NCI-H2029 (cell line): ENCODE data around the gene AMDHD2.

Experiments
- DNase-seq: peaks from one replicate; lab custom pipeline; 2025; lab: John Stamatoyannopoulos, UW

AMDHD2 gene

DNA sequence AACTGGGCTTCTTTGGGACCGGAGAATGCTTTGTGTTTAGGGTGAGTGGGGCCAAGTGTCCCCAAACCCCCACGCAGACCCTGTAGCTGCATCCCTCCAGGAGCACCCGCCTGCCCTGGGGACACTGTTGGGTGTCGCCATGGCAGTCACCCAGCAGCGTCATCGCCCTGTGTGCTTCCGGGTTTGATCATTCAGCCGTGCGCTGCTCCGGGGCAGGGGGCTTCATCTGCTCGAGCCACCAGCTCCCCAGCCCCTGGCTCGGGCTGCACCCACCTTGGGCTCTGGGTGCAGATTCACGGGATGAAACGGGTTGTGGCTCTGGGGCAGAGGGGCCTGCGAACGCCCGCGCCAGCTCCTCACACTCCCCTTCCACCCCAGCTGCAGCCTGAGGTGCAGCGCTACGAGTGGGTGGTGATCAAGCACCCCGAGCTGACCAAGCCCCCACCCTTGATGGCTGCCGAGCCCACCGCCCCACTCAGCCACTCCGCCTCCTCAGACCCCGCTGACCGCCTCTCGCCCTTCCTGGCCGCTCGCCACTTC is 20.2 kb upstream of the AMDHD2 start:
- no peak for DNase-seq

- DNase-seq, result no peak
These were observed 19.7 kb upstream of the AMDHD2 start for GRCh38 chr16:2500430-2500917.

DNA sequence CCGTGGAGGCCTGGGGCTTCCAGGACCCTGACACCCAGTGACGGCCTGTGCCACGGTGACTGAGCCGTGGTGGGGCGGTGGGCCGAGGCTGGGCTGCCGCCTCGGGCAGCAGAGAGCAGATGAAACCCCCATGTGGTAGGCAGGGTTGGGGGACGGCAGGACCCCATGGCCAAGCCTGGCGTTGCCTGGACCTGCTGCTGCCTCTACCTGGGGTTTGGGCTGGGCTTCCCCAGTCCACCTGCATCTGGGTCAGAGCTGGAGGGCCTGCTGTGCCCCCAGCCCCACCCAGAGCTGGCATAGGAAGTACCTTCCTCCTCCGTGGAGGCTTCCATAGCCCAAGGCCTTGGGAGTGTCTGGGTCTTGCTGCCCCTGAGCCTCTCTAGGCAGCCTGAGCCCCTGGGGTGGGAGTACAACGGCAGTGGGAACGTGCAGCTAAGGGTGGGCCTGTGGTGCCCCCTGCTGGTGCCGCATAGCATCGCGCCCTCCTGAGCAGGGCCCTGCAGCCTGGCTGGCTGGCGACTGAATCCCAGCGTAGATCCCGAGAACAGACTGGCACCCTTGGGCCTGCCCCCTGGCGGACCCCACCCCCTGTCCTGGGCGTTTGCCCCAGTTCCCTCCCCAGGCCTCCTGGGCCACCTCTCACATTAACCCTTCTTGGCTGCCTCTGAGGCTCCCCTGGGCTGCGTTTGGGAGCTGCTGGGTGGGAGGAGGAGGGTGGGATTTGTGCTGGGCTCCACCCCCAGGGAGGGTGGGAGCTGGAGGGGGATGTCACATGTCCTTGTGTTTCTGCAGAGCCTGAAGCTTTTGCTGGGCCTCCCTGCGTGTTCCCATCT is 19.0 kb upstream of the AMDHD2 start:
- DNase-seq, result peak; percentile 43

- DNase-seq, result no peak
These were observed 17.9 kb upstream of the AMDHD2 start for GRCh38 chr16:2501946-2502895.

DNA sequence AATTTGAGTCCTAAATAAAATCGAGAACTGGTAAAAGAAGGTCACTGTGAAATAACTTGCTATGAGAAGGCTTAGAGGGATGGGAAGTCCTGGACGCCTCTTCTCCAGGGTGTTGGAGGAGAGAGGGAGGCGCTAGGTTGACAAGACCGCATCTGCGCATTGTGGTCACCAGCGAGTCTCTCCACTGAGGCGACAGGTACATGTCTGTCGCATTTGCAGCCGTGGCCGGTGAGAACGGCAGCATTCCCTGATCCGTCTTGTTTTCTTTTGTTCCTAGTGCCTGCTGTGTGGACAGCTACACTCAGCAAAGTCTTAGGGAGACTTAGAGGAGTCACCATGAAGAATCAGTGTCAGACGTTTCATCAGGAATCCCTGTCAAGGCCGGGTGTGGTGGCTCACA is 14.5 kb upstream of the AMDHD2 start:
- no peak for DNase-seq

GRCh38 chr16:2507052-2507659 is 13.0 kb upstream of the AMDHD2 start:
- DNase-seq, result no peak

GRCh38 chr16:2507665-2508064 is 12.5 kb upstream of the AMDHD2 start:
- no peak for DNase-seq

DNA sequence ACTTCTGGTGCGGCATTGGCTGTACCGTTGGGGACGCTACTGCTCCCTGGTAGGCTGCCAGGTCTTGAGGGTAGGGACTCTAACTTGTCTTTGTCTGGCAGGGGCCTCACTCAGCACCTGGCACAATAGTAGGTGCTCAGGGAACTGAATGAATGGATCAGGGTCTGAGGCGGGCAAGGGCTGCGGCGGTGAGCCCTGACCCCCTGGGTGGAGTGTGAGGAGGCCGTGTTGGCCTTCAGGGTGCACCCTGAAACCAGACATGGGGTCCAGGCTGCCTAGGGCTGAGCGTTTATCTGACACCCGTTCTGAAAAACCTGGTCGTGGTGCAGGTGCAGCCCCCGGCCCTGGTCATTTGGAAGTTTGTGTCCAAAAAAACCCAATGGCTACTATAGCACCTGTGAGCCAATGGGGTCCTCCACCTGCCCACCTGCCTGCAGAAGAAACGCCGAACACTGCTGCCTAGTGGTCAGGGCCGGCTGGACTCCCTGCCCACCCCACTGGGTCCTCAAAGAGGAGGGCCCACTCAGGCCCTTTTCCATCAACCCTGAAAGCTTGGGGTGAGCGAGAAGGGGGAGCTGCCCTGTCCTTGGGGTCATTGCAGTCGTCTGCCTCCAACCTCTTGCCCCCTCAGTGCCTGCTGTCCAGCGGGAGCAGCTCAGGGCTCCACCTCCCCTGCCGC is 11.3 kb upstream of the AMDHD2 start:
- DNase-seq, result no peak

DNA sequence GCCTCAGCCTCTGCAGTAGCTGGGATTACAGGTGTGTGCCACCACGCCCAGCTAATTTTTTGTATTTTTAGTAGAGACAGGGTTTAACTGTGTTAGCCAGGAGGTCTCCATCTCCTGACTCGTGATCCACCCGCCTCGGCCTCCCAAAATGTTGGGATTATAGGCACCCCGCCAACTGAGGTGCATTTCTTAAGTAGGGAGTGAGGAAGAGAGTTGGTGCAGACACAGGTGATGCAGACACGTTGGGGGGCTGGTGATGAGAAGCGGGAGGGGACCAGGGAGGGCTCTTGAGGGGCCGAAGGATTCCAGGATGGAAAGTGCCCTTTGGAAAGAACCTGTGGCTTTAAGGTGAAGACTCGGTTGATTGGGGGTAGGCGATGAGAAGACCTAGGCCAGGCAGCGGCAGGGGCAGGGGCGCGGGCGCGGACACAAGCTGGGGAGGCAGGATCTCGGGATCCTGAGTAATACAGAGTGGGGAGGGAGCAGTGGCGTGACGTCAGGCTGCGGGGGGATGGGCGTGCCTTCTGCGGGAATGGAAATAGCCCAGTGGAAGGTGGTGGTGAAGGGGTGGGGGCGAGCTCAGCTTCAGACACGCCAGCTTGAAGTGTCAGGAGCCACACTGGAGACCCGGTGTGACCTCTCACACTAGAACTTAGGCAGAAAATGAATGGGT is 8.9 kb upstream of the AMDHD2 start:
- no peak for DNase-seq

DNA sequence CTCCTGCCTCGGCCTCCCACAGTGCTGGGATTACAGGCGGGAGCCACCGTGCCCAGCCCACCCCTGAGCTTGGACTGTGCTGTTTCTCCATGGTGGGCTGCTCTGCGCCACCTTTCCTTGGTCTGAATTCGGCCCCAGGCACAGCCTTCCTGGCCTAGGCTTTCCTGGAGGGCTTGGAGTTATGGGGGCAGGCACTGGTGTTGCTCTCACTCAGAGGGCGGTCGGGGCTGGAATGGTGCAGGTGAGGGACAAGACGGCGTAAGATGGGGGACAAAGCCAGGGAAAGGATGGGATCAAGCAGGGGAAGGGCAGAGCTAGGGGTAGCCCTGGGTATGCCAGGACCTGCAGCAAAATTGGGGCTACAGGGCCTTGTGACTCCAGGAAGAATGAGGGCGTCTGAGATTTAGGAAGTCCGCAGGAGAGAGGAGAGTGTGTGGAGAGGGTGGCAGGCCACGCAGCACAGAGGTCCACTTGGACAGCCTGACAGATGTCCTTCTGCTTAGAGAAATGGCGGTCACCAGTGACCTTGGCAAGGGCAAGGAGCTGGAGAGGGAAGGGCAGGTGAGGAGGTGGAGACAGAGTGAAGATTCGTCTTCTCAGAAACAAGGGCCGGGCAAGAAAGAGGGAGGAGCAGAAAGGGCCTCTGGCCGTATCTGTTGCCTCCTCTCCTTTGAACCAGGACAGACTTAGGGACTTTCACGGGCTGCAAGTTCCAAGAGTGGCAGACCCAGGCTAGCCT is 8.0 kb upstream of the AMDHD2 start:
- no peak for DNase-seq

- DNase-seq, result no peak
These were observed 7.3 kb upstream of the AMDHD2 start for GRCh38 chr16:2512735-2513404.

DNA sequence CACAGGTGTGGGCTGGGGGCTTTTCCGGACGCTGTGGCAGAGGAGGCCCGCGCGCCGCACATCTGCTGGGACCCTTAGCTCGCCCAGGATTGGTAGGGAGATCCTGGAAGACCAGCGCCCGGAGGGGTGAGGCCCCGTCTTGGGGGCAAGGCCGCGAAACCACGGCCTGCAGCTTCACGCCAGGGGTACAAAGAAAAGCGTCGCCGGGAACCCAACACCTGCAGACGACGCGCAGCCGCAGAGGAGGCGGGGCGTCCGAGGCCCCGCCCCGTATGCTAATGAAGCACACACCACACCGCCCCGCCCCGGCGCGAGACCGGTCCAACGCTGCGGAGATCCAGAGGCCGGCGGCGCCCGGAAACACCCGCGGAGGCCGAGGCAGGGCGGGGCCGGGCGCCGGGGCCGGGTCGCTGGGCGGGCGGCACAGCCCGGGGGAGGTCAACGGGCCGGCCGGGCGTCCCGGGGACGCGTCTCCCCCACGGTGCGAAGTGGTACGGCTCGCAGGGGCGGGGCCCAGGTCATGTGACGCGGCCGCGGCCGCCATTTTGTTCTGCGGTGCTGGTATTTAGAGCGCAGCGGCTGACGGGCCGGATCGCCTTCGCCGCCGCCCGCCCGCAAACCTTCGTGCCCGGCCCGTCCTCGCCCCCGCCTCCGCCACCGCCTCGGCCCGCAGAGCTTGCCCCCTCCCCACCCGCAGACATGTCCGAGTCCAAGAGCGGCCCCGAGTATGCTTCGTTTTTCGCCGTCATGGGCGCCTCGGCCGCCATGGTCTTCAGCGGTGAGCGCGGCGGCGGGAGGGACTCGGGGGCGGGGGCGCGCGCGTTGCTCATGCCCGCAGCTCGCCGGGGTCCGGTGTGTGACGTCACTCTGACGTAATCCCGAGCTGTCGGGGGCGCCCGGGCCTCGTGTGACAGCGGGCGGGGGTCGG is 6.5 kb upstream of the AMDHD2 start, which contains the start of gene ATP6V0C:
TSS of gene ATP6V0C (plus strand) at position 548 of the 928 bp plus-strand sequence. CDS start at position 700, 152 bp downstream.
- DNase-seq, result peak; percentile 92

GRCh38 chr16:2514333-2515179 is 5.6 kb upstream of the AMDHD2 start:
- DNase-seq, result no peak

- DNase-seq, result no peak
These were observed 4.9 kb upstream of the AMDHD2 start for GRCh38 chr16:2515180-2515851.

GRCh38 chr16:2516391-2517240 is 3.6 kb upstream of the AMDHD2 start:
- no peak for DNase-seq
